GM23338 (cell line): Measurements from ENCODE around the gene MYO6.

Experiments
- EZH2 ChIP-seq: fragments of 200-600 bp; sonication (generic); IDR thresholded peaks from one replicate; pipeline ENCODE4 v1.8.0; 2017; ENCODE audit warnings: antibody characterized with exemption, mild to moderate bottlenecking, low read depth; ENCODE audit not compliant: unreplicated experiment
- JUNB ChIP-seq: IDR thresholded peaks from one replicate; pipeline ENCODE4 v1.6.1; 2016; ENCODE audit warnings: antibody characterized with exemption; ENCODE audit not compliant: unreplicated experiment
- TF ChIP-seq, protein P1 (sequence below), 2 experiments: fragments of 200-600 bp in 1 of 2; sonication (generic) in 1 of 2; conservative IDR thresholded peaks; 2 replicates each; pipeline versions ENCODE4 v1.5.1 to v1.6.1; 2016 to 2017; ENCODE audit warnings: antibody characterized with exemption in 2 of 2, low read depth in 2 of 2, mild to moderate bottlenecking in 2 of 2, moderate library complexity in 1 of 2

DNA sequence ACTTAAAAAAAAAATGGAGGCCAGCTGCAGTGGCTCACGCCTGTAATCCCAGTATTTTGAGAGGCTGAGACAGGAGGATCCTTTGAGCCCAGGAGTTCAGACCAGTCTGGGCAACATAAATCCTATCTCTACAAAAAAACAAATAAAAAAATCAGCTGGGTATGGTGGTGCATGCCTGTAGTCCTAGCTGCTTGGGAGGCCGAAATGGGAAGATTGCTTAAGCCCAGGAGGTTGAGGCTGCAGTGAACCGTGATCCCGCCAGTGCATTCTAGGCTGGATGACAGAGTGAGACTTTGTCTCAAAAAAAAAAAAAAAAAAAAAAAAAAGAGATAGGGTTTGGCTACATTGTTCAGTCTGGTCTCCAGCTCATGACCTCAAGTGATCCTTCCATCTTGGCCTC is 29.7 kb downstream of the MYO6 start:
- TF ChIP-seq, protein P1, sequence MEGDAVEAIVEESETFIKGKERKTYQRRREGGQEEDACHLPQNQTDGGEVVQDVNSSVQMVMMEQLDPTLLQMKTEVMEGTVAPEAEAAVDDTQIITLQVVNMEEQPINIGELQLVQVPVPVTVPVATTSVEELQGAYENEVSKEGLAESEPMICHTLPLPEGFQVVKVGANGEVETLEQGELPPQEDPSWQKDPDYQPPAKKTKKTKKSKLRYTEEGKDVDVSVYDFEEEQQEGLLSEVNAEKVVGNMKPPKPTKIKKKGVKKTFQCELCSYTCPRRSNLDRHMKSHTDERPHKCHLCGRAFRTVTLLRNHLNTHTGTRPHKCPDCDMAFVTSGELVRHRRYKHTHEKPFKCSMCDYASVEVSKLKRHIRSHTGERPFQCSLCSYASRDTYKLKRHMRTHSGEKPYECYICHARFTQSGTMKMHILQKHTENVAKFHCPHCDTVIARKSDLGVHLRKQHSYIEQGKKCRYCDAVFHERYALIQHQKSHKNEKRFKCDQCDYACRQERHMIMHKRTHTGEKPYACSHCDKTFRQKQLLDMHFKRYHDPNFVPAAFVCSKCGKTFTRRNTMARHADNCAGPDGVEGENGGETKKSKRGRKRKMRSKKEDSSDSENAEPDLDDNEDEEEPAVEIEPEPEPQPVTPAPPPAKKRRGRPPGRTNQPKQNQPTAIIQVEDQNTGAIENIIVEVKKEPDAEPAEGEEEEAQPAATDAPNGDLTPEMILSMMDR (conservative IDR thresholded peaks at IDR 0.05; ENCODE audit: low read depth in 2 of 2) = no peak
- TF ChIP-seq EZH2 = no peak
- no peak for TF ChIP-seq JUNB
